ENCODE measurements around the gene LSAMP. TPM values are rescaled to one million over a fixed set of nuclear protein-coding genes. Genes with fewer than 3 reads are reported as not detected.

Gene LSAMP
- total and polyA plus RNA-seq, 2 of the 4 experiments (the other 2 are of a cell fraction) = 7.9 to 8.0 TPM

DNA sequence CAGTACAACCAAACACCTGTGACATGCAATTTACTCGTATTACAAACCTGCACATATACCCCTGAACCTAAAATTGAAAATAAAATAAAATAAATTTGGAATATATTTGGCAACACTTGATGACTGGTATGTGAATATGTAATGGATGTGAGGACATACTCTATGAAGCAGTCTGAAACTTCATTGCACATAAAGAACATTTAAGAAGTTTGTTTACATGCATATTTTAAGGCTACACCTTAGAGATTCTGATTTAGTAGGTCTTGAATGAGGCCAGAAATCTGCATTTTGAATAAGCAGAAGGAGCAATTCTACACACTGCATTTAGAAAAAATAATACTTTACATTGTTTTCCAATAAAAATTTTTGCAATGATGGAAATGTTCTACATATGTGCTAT, 284.7 kb downstream of the LSAMP start:
- H2BK15ac ChIP-seq (ENCODE audit: low read depth, low read length) = no peak overlapping the region
- CTCF ChIA-PET = no interaction called here
- no peak overlapping the region for H3K27ac ChIP-seq (ENCODE audit: insufficient read depth, low read length)
- no peak overlapping the region for H3K4me2 ChIP-seq (ENCODE audit: low read depth, low read length)
- H3K79me1 ChIP-seq (ENCODE audit: low read depth in 1 of 2, low read length in 2 of 2) = no peaks in the 10 kb centered on the region
- no peak overlapping the region for H2AK9ac ChIP-seq (replicated peaks; ENCODE audit: low read depth, low read length, poor library complexity)
- H4K8ac ChIP-seq (ENCODE audit: low read depth in 2 of 2, low read length in 2 of 2) = no peak overlapping the region
- no peaks in the 10 kb centered on the region for H3K9me3 ChIP-seq (ENCODE audit: control insufficient read depth, insufficient read depth, low read length)
- no peak overlapping the region for H3K4me3 ChIP-seq (ENCODE audit: insufficient read depth, low read depth, low read length)
- no peak overlapping the region for H3K18ac ChIP-seq (ENCODE audit: low read depth, low read length)
- no peak overlapping the region for H2AFZ ChIP-seq (replicated peaks; ENCODE audit: low read length, poor library complexity)
- H3K36me3 ChIP-seq (ENCODE audit: control insufficient read depth, insufficient read depth, low read length) = no peaks in the 10 kb centered on the region
- H2BK5ac ChIP-seq (ENCODE audit: low read depth, low read length, poor library complexity, severe bottlenecking) = no peak overlapping the region
- no peaks in the 10 kb centered on the region for H3K27me3 ChIP-seq (ENCODE audit: control insufficient read depth, insufficient read depth, low read length)
- in situ Hi-C loops (cut with MboI; ENCODE audit: low sequenced_read_pairs) (no loop called here), dilution Hi-C loops (cut with HindIII; ENCODE audit: low sequenced_read_pairs, unreplicated experiment) (no loop called here), intact Hi-C loops (cut with micrococcal nuclease) (no loop called here)
- BruUV-seq (replicated peaks) = no TSS peak
- WGBS, 2 experiments (ENCODE audit: extremely low coverage in 2 of 2, insufficient read length in 1 of 2) = no CpG with 5 or more reads among the region's 1 CpG
- no peak overlapping the region for H2BK20ac ChIP-seq (ENCODE audit: low read depth, low read length)
- H4K20me1 ChIP-seq (ENCODE audit: insufficient read depth, low read length) = no peaks in the 10 kb centered on the region
- H3K14ac ChIP-seq (replicated peaks; ENCODE audit: low read depth, low read length) = no peak overlapping the region
- H4K91ac ChIP-seq (ENCODE audit: insufficient read depth, low read depth, low read length) = no peak overlapping the region
- POLR2A ChIA-PET (ENCODE audit: unreplicated experiment) = no interaction called here
- H2BK120ac ChIP-seq (ENCODE audit: low read depth, low read length) = no peak overlapping the region
- TF ChIP-seq RCOR1 (IDR thresholded peaks at IDR 0.05; ENCODE audit: insufficient replicate concordance, low read length) = no peak
- H4K5ac ChIP-seq (ENCODE audit: low read depth, low read length) = no peak overlapping the region
- no peak overlapping the region for H3K4ac ChIP-seq (ENCODE audit: low read depth, low read length)
- H3K4me1 ChIP-seq (ENCODE audit: control insufficient read depth, insufficient read depth, low read length) = peaks cover 2% of the 10 kb centered on the region; the same call in 1 of the 2 replicates
- H3K9me1 ChIP-seq (ENCODE audit: insufficient read depth, low read length) = no peaks in the 10 kb centered on the region
- DNase-seq = no peak
- H3K56ac ChIP-seq (ENCODE audit: extremely low read depth, insufficient read depth, low read length) = no peak overlapping the region
- ATAC-seq (ENCODE audit: low read depth) = no peak
- H2AK5ac ChIP-seq (ENCODE audit: low read depth, low read length) = no peak overlapping the region
- H3K23ac ChIP-seq (ENCODE audit: low read depth, low read length) = no peak overlapping the region
- no peak overlapping the region for H3K9ac ChIP-seq (ENCODE audit: low read depth, low read length)
